ENCODE measurements around the gene TOR2A.
A peak's percentile ranks its signal among the peaks of the same experiment; 100 is the strongest.

GRCh38 chr9:127698386-127698785 is 36.7 kb downstream of the TOR2A start:
- TF ChIP-seq ZNF121 (CRISPR knock-in tag; IDR thresholded peaks at IDR 0.05) = peak; percentile 89
- TF ChIP-seq CTCF (IDR thresholded peaks at IDR 0.05) = no peak
- no peak for TF ChIP-seq ATF1 (CRISPR knock-in tag; IDR thresholded peaks at IDR 0.05)
- TF ChIP-seq, protein P1, sequence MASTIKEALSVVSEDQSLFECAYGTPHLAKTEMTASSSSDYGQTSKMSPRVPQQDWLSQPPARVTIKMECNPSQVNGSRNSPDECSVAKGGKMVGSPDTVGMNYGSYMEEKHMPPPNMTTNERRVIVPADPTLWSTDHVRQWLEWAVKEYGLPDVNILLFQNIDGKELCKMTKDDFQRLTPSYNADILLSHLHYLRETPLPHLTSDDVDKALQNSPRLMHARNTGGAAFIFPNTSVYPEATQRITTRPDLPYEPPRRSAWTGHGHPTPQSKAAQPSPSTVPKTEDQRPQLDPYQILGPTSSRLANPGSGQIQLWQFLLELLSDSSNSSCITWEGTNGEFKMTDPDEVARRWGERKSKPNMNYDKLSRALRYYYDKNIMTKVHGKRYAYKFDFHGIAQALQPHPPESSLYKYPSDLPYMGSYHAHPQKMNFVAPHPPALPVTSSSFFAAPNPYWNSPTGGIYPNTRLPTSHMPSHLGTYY (CRISPR knock-in tag; IDR thresholded peaks at IDR 0.05) = no peak
- TF ChIP-seq JUN (CRISPR knock-in tag; IDR thresholded peaks at IDR 0.05) = no peak
- TF ChIP-seq, protein P2, sequence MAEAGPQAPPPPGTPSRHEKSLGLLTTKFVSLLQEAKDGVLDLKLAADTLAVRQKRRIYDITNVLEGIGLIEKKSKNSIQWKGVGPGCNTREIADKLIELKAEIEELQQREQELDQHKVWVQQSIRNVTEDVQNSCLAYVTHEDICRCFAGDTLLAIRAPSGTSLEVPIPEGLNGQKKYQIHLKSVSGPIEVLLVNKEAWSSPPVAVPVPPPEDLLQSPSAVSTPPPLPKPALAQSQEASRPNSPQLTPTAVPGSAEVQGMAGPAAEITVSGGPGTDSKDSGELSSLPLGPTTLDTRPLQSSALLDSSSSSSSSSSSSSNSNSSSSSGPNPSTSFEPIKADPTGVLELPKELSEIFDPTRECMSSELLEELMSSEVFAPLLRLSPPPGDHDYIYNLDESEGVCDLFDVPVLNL (CRISPR knock-in tag; IDR thresholded peaks at IDR 0.05; ENCODE audit: borderline replicate concordance, low read depth) = no peak
- TF ChIP-seq RORB (CRISPR knock-in tag; IDR thresholded peaks at IDR 0.05) = no peak
- no peak for TF ChIP-seq NR3C1 (CRISPR knock-in tag; conservative IDR thresholded peaks at IDR 0.05; ENCODE audit: low read depth)
- no peak for TF ChIP-seq ATF2 (CRISPR knock-in tag; IDR thresholded peaks at IDR 0.05; ENCODE audit: borderline replicate concordance, low read depth)
- TF ChIP-seq NR1H2 (CRISPR knock-in tag; IDR thresholded peaks at IDR 0.05) = no peak
- TF ChIP-seq ZBTB21 (CRISPR knock-in tag; IDR thresholded peaks at IDR 0.05; ENCODE audit: borderline replicate concordance) = no peak
- no peak for TF ChIP-seq SP1 (CRISPR knock-in tag; conservative IDR thresholded peaks at IDR 0.05)
- no peak for TF ChIP-seq FOXK1 (CRISPR knock-in tag; IDR thresholded peaks at IDR 0.05)
